HepG2 (cell line): ENCODE results near the gene RNASE8. TPM values are rescaled to one million over a fixed set of nuclear protein-coding genes. Genes with fewer than 3 reads are reported as not detected.

Experiments used
- CBX1 ChIP-seq: IDR thresholded peaks from one replicate; pipeline ENCODE4 v1.6.1; 2016; ENCODE audit warnings: antibody characterized with exemption, low read depth
- CENPT ChIP-seq: sonication (generic); formaldehyde crosslinking; IDR thresholded peaks from 2 replicates; pipeline ENCODE4 v1.8.0; 2022; ENCODE audit warnings: low read depth, mild to moderate bottlenecking, moderate library complexity, missing genetic modification reagents
- E2F2 ChIP-seq: sonication (generic); formaldehyde crosslinking; IDR thresholded peaks from 2 replicates; pipeline ENCODE4 v1.4.0; 2020; ENCODE audit warnings: missing genetic modification reagents, borderline replicate concordance
- HMGXB4 ChIP-seq, 2 experiments: sonication (generic) in 1 of 2; formaldehyde crosslinking in 1 of 2; IDR thresholded peaks; 2 replicates each; pipeline versions ENCODE4 v1.4.0 to v1.6.1; 2018 to 2020; ENCODE audit warnings: missing genetic modification reagents in 2 of 2, borderline replicate concordance in 1 of 2, low read depth in 1 of 2, mild to moderate bottlenecking in 1 of 2, missing biosample characterization in 1 of 2
- MATR3 ChIP-seq: sonication (generic); formaldehyde crosslinking; IDR thresholded peaks from 2 replicates; pipeline ENCODE4 v1.4.0; 2020; ENCODE audit warnings: missing genetic modification reagents
- MED8 ChIP-seq: sonication (generic); formaldehyde crosslinking; IDR thresholded peaks from 2 replicates; pipeline ENCODE4 v1.8.1; 2023; ENCODE audit warnings: mild to moderate bottlenecking, missing genetic modification reagents; ENCODE audit not compliant: insufficient replicate concordance
- PATZ1 ChIP-seq: sonication (generic); formaldehyde crosslinking; IDR thresholded peaks from 2 replicates; pipeline ENCODE4 v1.4.0; 2020; ENCODE audit warnings: missing genetic modification reagents
- PRDM10 ChIP-seq: sonication (generic); formaldehyde crosslinking; IDR thresholded peaks from 2 replicates; pipeline ENCODE4 v1.4.0; 2020; ENCODE audit warnings: low read depth, missing genetic modification reagents
- ZBTB25 ChIP-seq: IDR thresholded peaks from 2 replicates; pipeline ENCODE4 v1.6.1; 2018; ENCODE audit warnings: missing genetic modification reagents
- ZBTB4 ChIP-seq: sonication (generic); formaldehyde crosslinking; IDR thresholded peaks from 2 replicates; pipeline ENCODE4 v1.4.0; 2020; ENCODE audit warnings: missing genetic modification reagents, mild to moderate bottlenecking, borderline replicate concordance
- ZIK1 ChIP-seq: sonication (generic); formaldehyde crosslinking; IDR thresholded peaks from 2 replicates; pipeline ENCODE4 v1.5.0; 2020; ENCODE audit warnings: mild to moderate bottlenecking, low read depth, missing genetic modification reagents, borderline replicate concordance
- ZMAT5 ChIP-seq: sonication (generic); formaldehyde crosslinking; IDR thresholded peaks from 2 replicates; pipeline ENCODE4 v1.5.0; 2020; ENCODE audit warnings: mild to moderate bottlenecking, low read depth, missing genetic modification reagents, borderline replicate concordance
- polyA plus RNA-seq, 8 experiments: library from polyadenylated mRNA; depleted of rRNA in 3 of 8; stranded (reverse) in 7 of 8; unstranded in 1 of 8; fragments of >200 nt; fragmentation: Illumina TruSeq in 4 of 8; extraction: Trizol in 4 of 8; gene quantifications; 2 replicates each; pipeline versions ENCODE4 v1.2.1 to v1.2.3, GENCODE V29; 2011 to 2016; ENCODE audit warnings: low read depth in 4 of 8, missing spikeins in 1 of 8, mixed read lengths in 1 of 8; ENCODE audit not compliant: insufficient read depth in 1 of 8
- total RNA-seq, 5 experiments: library from RNA; depleted of rRNA; stranded (reverse); fragments of >200 nt; fragmentation: Illumina TruSeq; extraction: Trizol; gene quantifications; 2 replicates each; pipeline ENCODE4 v1.2.3, GENCODE V29; 2016; ENCODE audit warnings: low read depth in 1 of 5

The RNASE8 gene
- total and polyA plus RNA-seq, 2 of the 13 experiments (the other 11 are each of a cell fraction or from before 2014, with no cell fraction given) = not detected

GRCh38 chr14:21103710-21104447 lies 46.3 kb downstream of the RNASE8 start (continued):
- TF ChIP-seq PATZ1 (CRISPR knock-in tag) (peak; percentile 89), HMGXB4 (CRISPR knock-in tag; IDR thresholded peaks at IDR 0.05; ENCODE audit: borderline replicate concordance in 1 of 2, low read depth in 1 of 2) (peak; percentile 95 to 98), CENPT (peak; percentile 96), ZIK1 (CRISPR knock-in tag) (peak; percentile 99), MED8 (peak; percentile 96), E2F2 (CRISPR knock-in tag) (peak; percentile 47), CBX1 (peak; percentile 93), ZBTB25 (CRISPR knock-in tag) (peak; percentile 90), ZMAT5 (CRISPR knock-in tag) (no peak), PRDM10 (peak; percentile 100), ZBTB4 (CRISPR knock-in tag) (peak; percentile 96; the same call in 1 of the 2 replicates), MATR3 (CRISPR knock-in tag) (no peak)
